ENCODE results near the gene NME1.
"Not testable (repeated sequence)": the region's sequence is repeated elsewhere in the genome, so short reads cannot be mapped to it uniquely, and the experiment has no call there.

Gene NME1

GRCh38 chr17:51153210-51154072, at the start of gene NME1:
Gene NME1, plus strand, starts transcription at chr17:51153559. Its CDS starts 2,096 bp downstream, at chr17:51155655.
- DNase-seq = peak; percentile 95

GRCh38 chr17:51107778-51108177, 45.6 kb upstream of the NME1 start:
- no peak for DNase-seq

GRCh38 chr17:51112303-51113222, 40.8 kb upstream of the NME1 start:
- not testable (repeated sequence) for DNase-seq

GRCh38 chr17:51115179-51115578, 38.2 kb upstream of the NME1 start:
- no peak for DNase-seq

- no peak for DNase-seq
These were observed 34.8 kb upstream of the NME1 start for GRCh38 chr17:51118330-51119195.

GRCh38 chr17:51119415-51120356, 33.7 kb upstream of the NME1 start:
- peak; percentile 37 for DNase-seq

- DNase-seq = peak; percentile 45
These were observed 33.0 kb upstream of the NME1 start for GRCh38 chr17:51120357-51120738.

GRCh38 chr17:51120739-51121619, 32.4 kb upstream of the NME1 start, which contains the start of gene SPAG9:
Gene SPAG9, minus strand, starts transcription at chr17:51120868. Its CDS starts 212 bp downstream, at chr17:51120656.
- peak; percentile 89 for DNase-seq

GRCh38 chr17:51121620-51122472, 31.5 kb upstream of the NME1 start:
- peak; percentile 86 for DNase-seq

- DNase-seq = not testable (repeated sequence)
These were observed 30.8 kb upstream of the NME1 start for GRCh38 chr17:51122473-51123115.

GRCh38 chr17:51124640-51125503, 28.5 kb upstream of the NME1 start:
- DNase-seq = no peak

- no peak for DNase-seq
These were observed 25.3 kb upstream of the NME1 start for GRCh38 chr17:51128076-51128475.

GRCh38 chr17:51132964-51133319, 20.4 kb upstream of the NME1 start:
- no peak for DNase-seq

GRCh38 chr17:51133365-51133764, 20.0 kb upstream of the NME1 start:
- no peak for DNase-seq

- DNase-seq = no peak
These were observed 17.4 kb upstream of the NME1 start for GRCh38 chr17:51135956-51136355.

- DNase-seq = no peak
These were observed 10.8 kb upstream of the NME1 start for GRCh38 chr17:51142597-51142996.

- no peak for DNase-seq
These were observed 8.9 kb upstream of the NME1 start for GRCh38 chr17:51144266-51145022.
